ENCODE data around the gene MAP1S. TPM values are rescaled to one million over a fixed set of nuclear protein-coding genes. Genes with fewer than 3 reads are reported as not detected.

The MAP1S gene
- total RNA-seq = 57.1 and 59.7 TPM in 2 replicates

- intact Hi-C loops (cut with micrococcal nuclease) = loop anchor here (1.0 kb wide), 1 partner anchor 28 kb away; no protein-coding TSS in a partner anchor
Observed at GRCh38 chr19:17718947-17719711, at the start of gene MAP1S. Gene MAP1S, plus strand, starts transcription at chr19:17719480. Its CDS starts 23 bp downstream, at chr19:17719503.

- intact Hi-C loops (cut with micrococcal nuclease) = no loop called here
Observed at GRCh38 chr19:17671906-17672305, 47.4 kb upstream of the MAP1S start.

GRCh38 chr19:17673937-17674799 lies 45.1 kb upstream of the MAP1S start:
- intact Hi-C loops (cut with micrococcal nuclease) = no loop called here

- intact Hi-C loops (cut with micrococcal nuclease) = no loop called here
Observed at GRCh38 chr19:17676295-17676694, 43.0 kb upstream of the MAP1S start.

GRCh38 chr19:17677002-17677401 lies 42.3 kb upstream of the MAP1S start:
- intact Hi-C loops (cut with micrococcal nuclease) = no loop called here

- intact Hi-C loops (cut with micrococcal nuclease) = no loop called here
Observed at GRCh38 chr19:17678836-17679235, 40.4 kb upstream of the MAP1S start.

GRCh38 chr19:17679526-17680229 lies 39.6 kb upstream of the MAP1S start:
- intact Hi-C loops (cut with micrococcal nuclease) = no loop called here

GRCh38 chr19:17680230-17680722 lies 39.0 kb upstream of the MAP1S start:
- intact Hi-C loops (cut with micrococcal nuclease) = no loop called here

- intact Hi-C loops (cut with micrococcal nuclease) = no loop called here
Observed at GRCh38 chr19:17681505-17682125, 37.7 kb upstream of the MAP1S start.

GRCh38 chr19:17682273-17682672 lies 37.0 kb upstream of the MAP1S start:
- intact Hi-C loops (cut with micrococcal nuclease) = no loop called here

GRCh38 chr19:17683078-17683477 lies 36.2 kb upstream of the MAP1S start:
- intact Hi-C loops (cut with micrococcal nuclease) = no loop called here

GRCh38 chr19:17684256-17684655 lies 35.0 kb upstream of the MAP1S start:
- intact Hi-C loops (cut with micrococcal nuclease) = no loop called here

GRCh38 chr19:17685451-17686022 lies 33.7 kb upstream of the MAP1S start:
- intact Hi-C loops (cut with micrococcal nuclease) = no loop called here

GRCh38 chr19:17686023-17686521 lies 33.2 kb upstream of the MAP1S start:
- intact Hi-C loops (cut with micrococcal nuclease) = no loop called here

- intact Hi-C loops (cut with micrococcal nuclease) = no loop called here
Observed at GRCh38 chr19:17686592-17687024, 32.7 kb upstream of the MAP1S start.

GRCh38 chr19:17687141-17687856 lies 32.0 kb upstream of the MAP1S start:
- intact Hi-C loops (cut with micrococcal nuclease) = no loop called here

- intact Hi-C loops (cut with micrococcal nuclease) = no loop called here
Observed at GRCh38 chr19:17687857-17688784, 31.2 kb upstream of the MAP1S start, which contains the start of gene UNC13A. Gene UNC13A, minus strand, starts transcription at chr19:17688354. Its CDS starts 155 bp downstream, at chr19:17688199.

- intact Hi-C loops (cut with micrococcal nuclease) = no loop called here
Observed at GRCh38 chr19:17688853-17689595, 30.3 kb upstream of the MAP1S start.

Data from T-helper 2 cell treated with Interferon-gamma antibody and Interleukin-4, amounts not matched to agents 100 ng/mL and 5 ng/mL, for 36 hours (primary cell).